Keratinocyte (primary cell): ENCODE measurements around the gene IDH3A. TPM values are rescaled to one million over a fixed set of nuclear protein-coding genes. Genes with fewer than 3 reads are reported as not detected.

ENCODE experiments used
- DNase-seq: peaks from one replicate; pipeline ENCODE4 v3.0.0-alpha.2; 2011; ENCODE audit warnings: low read depth, missing footprints, low spot score
- FAIRE-seq: peaks from 2 replicates; lab custom pipeline; 2011; peaks lifted over from hg19 to GRCh38; lab: Jason Lieb, UNC
- H2AFZ ChIP-seq: 2 replicates; pipeline ENCODE4 v1.6.0; 2012; ENCODE audit warnings: low read length, control low read depth, inconsistent platforms; ENCODE audit not compliant: control insufficient read depth
- H3K27ac ChIP-seq: 2 replicates; pipeline ENCODE4 v1.5.1; 2011; ENCODE audit warnings: low read length; ENCODE audit not compliant: control insufficient read depth, insufficient read depth
- H3K27me3 ChIP-seq: 3 replicates; pipeline ENCODE4 v1.6.0; 2011; ENCODE audit warnings: low read length; ENCODE audit not compliant: control insufficient read depth, insufficient read depth; ENCODE audit errors: extremely low read depth
- H3K36me3 ChIP-seq, 2 experiments: 2 replicates in 1 of 2; 3 replicates in 1 of 2; pipeline ENCODE4 v1.5.1; 2011; ENCODE audit warnings: low read length in 2 of 2, mild to moderate bottlenecking in 1 of 2; ENCODE audit not compliant: control insufficient read depth in 2 of 2, insufficient read depth in 2 of 2; ENCODE audit errors: extremely low read depth in 1 of 2
- H3K4me1 ChIP-seq: 3 replicates; pipeline ENCODE4 v1.5.1; 2011; ENCODE audit warnings: low read length; ENCODE audit not compliant: control insufficient read depth, insufficient read depth; ENCODE audit errors: extremely low read depth
- H3K4me2 ChIP-seq: 3 replicates; pipeline ENCODE4 v1.6.0; 2011; ENCODE audit warnings: low read depth, low read length; ENCODE audit not compliant: control insufficient read depth, insufficient read depth; ENCODE audit errors: extremely low read depth
- H3K4me3 ChIP-seq, 3 experiments: fragments of 200-600 bp in 1 of 3; sonication (generic) in 1 of 3; 2 replicates in 2 of 3; 3 replicates in 1 of 3; pipeline ENCODE4 v1.5.1; 2011 to 2016; ENCODE audit warnings: low read length in 3 of 3, mild to moderate bottlenecking in 3 of 3, control low read depth in 2 of 3, inconsistent platforms in 1 of 3, low read depth in 1 of 3, mixed read lengths in 1 of 3, mixed run types in 1 of 3, moderate library complexity in 1 of 3; ENCODE audit not compliant: control insufficient read depth in 2 of 3, insufficient read depth in 2 of 3; ENCODE audit errors: extremely low read depth in 1 of 3
- H3K79me2 ChIP-seq: 2 replicates; pipeline ENCODE4 v1.6.0; 2012; ENCODE audit warnings: low read length; ENCODE audit not compliant: control insufficient read depth, insufficient read depth
- H3K9ac ChIP-seq: 3 replicates; pipeline ENCODE4 v1.6.0; 2011; ENCODE audit warnings: low read length; ENCODE audit not compliant: control insufficient read depth, insufficient read depth; ENCODE audit errors: extremely low read depth
- H3K9me1 ChIP-seq: 3 replicates; pipeline ENCODE4 v1.6.0; 2011; ENCODE audit warnings: low read length; ENCODE audit not compliant: control insufficient read depth, insufficient read depth; ENCODE audit errors: extremely low read depth
- H3K9me3 ChIP-seq: 2 replicates; pipeline ENCODE4 v1.5.1; 2012; ENCODE audit warnings: low read depth, low read length; ENCODE audit not compliant: control insufficient read depth
- H4K20me1 ChIP-seq: 3 replicates; pipeline ENCODE4 v1.6.0; 2011; ENCODE audit warnings: low read length; ENCODE audit not compliant: control insufficient read depth, insufficient read depth; ENCODE audit errors: extremely low read depth
- CTCF ChIP-seq, 3 experiments: IDR thresholded peaks in 1 of 3; conservative IDR thresholded peaks in 1 of 3; optimal IDR thresholded peaks in 1 of 3; 2 replicates in 2 of 3; 3 replicates in 1 of 3; pipeline versions ENCODE3 to v1.5.1; 2011; ENCODE audit warnings: low read length in 3 of 3, mild to moderate bottlenecking in 3 of 3, moderate library complexity in 2 of 3, control low read depth in 1 of 3, inconsistent platforms in 1 of 3; ENCODE audit not compliant: insufficient read depth in 2 of 3; ENCODE audit errors: extremely low read depth in 1 of 3
- EZH2 ChIP-seq: IDR thresholded peaks from one replicate; pipeline ENCODE4 v1.6.1; 2012; ENCODE audit warnings: inconsistent platforms, mild to moderate bottlenecking, low read length, moderate library complexity
- dilution Hi-C: fragments of 300-500 bp; cut with MboI; formaldehyde crosslinking; loops from one replicate; pipeline ENCODE4 v1.7.0; 2020; ENCODE audit warnings: low sequenced_read_pairs; ENCODE audit not compliant: extremely low pct_ligation_motif_present
- polyA plus RNA-seq, 5 experiments: library from polyadenylated mRNA; depleted of rRNA in 3 of 5; stranded (reverse) in 3 of 5; stranded (forward) in 1 of 5; unstranded in 1 of 5; fragments of >200 nt; gene quantifications; 1 replicate in 1 of 5; 2 replicates in 3 of 5; 3 replicates in 1 of 5; pipeline versions ENCODE4 v1.2.1 to v1.2.3, GENCODE V29; 2011 to 2012; ENCODE audit warnings: missing spikeins in 2 of 5, low read depth in 1 of 5, low replicate concordance in 1 of 5

Gene IDH3A
- polyA plus RNA-seq, 1 donor (not counting 4 experiments of a cell fraction or from before 2014, with no cell fraction given) = 118 TPM

GRCh38 chr15:78195735-78196201, 46.6 kb downstream of the IDH3A start:
- no peaks in the 10 kb centered on the region for H3K79me2 ChIP-seq
- H3K4me2 ChIP-seq = no peak overlapping the region
- peaks cover 8% of the 10 kb centered on the region for H3K27me3 ChIP-seq
- no peaks in the 10 kb centered on the region for H3K9me3 ChIP-seq
- no peaks in the 10 kb centered on the region for H3K9me1 ChIP-seq
- FAIRE-seq (peak; percentile 83), DNase-seq (no peak)
- dilution Hi-C loops = no loop called here
- TF ChIP-seq CTCF (optimal IDR thresholded peaks at IDR 0.05 in 1 of 3, IDR thresholded peaks at IDR 0.05 in 1 of 3, conservative IDR thresholded peaks at IDR 0.05 in 1 of 3; ENCODE audit: extremely low read depth in 1 of 3, insufficient read depth in 2 of 3, low read length in 3 of 3) (peak; percentile 81 to 98 (median 89)), EZH2 (no peak)
- no peaks in the 10 kb centered on the region for H4K20me1 ChIP-seq
- H3K4me3 ChIP-seq = no peak overlapping the region
- H3K4me1 ChIP-seq = no peaks in the 10 kb centered on the region
- H3K9ac ChIP-seq = no peak overlapping the region
- H3K36me3 ChIP-seq = no peaks in the 10 kb centered on the region
- no peak overlapping the region for H3K27ac ChIP-seq
- H2AFZ ChIP-seq = no peak overlapping the region

GRCh38 chr15:78197632-78198031, 48.5 kb downstream of the IDH3A start:
- H3K9me1 ChIP-seq = no peaks in the 10 kb centered on the region
- TF ChIP-seq EZH2 = no peak
- H3K27me3 ChIP-seq = no peaks in the 10 kb centered on the region
- no peaks in the 10 kb centered on the region for H4K20me1 ChIP-seq
- H3K4me1 ChIP-seq = no peaks in the 10 kb centered on the region
- H2AFZ ChIP-seq = no peak overlapping the region
- no peak overlapping the region for H3K27ac ChIP-seq
- no peaks in the 10 kb centered on the region for H3K79me2 ChIP-seq
- no peaks in the 10 kb centered on the region for H3K36me3 ChIP-seq
- FAIRE-seq = no peak
- dilution Hi-C loops = no loop called here
- H3K4me2 ChIP-seq = no peak overlapping the region
- no peaks in the 10 kb centered on the region for H3K9me3 ChIP-seq
- H3K4me3 ChIP-seq = no peak overlapping the region
- no peak overlapping the region for H3K9ac ChIP-seq
- no peak for DNase-seq
